IPS-15b (cell line): ENCODE data around the gene RPS27.
A peak's percentile ranks its signal among the peaks of the same experiment; 100 is the strongest.

Experiments used
- H3K27me3 ChIP-seq: one replicate; pipeline ENCODE4 v1.6.1; 2013; ENCODE audit warnings: low read length; ENCODE audit not compliant: control insufficient read depth, insufficient read depth
- H3K36me3 ChIP-seq: one replicate; pipeline ENCODE4 v1.6.1; 2013; ENCODE audit warnings: low read length; ENCODE audit not compliant: control insufficient read depth, insufficient read depth
- H3K4me1 ChIP-seq: one replicate; pipeline ENCODE4 v1.6.1; 2013; ENCODE audit warnings: mild to moderate bottlenecking, low read length; ENCODE audit not compliant: control insufficient read depth, insufficient read depth
- H3K4me3 ChIP-seq: one replicate; pipeline ENCODE4 v1.5.1; 2013; ENCODE audit warnings: low read depth, low read length
- H3K9ac ChIP-seq: one replicate; pipeline ENCODE4 v1.6.1; 2013; ENCODE audit warnings: low read depth, mild to moderate bottlenecking, low read length
- H3K9me3 ChIP-seq: one replicate; pipeline ENCODE4 v1.6.1; 2013; ENCODE audit warnings: mild to moderate bottlenecking, low read length; ENCODE audit not compliant: control insufficient read depth, insufficient read depth

Gene RPS27

GRCh38 chr1:153963030-153963849, 27.3 kb upstream of the RPS27 start, which contains the start of gene SLC39A1:
Gene SLC39A1 (minus strand): TSS chr1:153963537. CDS start chr1:153962715, 822 bp downstream.
- H3K9me3 ChIP-seq = no peaks in the 10 kb centered on the region
- H3K9ac ChIP-seq = peak within 1 kb of the TSS; percentile 84
- peaks cover 13% of the 10 kb centered on the region for H3K4me1 ChIP-seq
- peaks cover 12% of the 10 kb centered on the region for H3K36me3 ChIP-seq
- H3K4me3 ChIP-seq = peak within 1 kb of the TSS; percentile 98
- no peaks in the 10 kb centered on the region for H3K27me3 ChIP-seq

- H3K27me3 ChIP-seq = no peaks in the 10 kb centered on the region
- peaks cover 12% of the 10 kb centered on the region for H3K36me3 ChIP-seq
- H3K4me3 ChIP-seq = peak overlapping the region; percentile 98
- H3K4me1 ChIP-seq = peaks cover 12% of the 10 kb centered on the region
- peak overlapping the region; percentile 55 for H3K9ac ChIP-seq
- H3K9me3 ChIP-seq = no peaks in the 10 kb centered on the region
Measured at GRCh38 chr1:153963850-153964331, 26.7 kb upstream of the RPS27 start.

- H3K4me3 ChIP-seq = peak within 1 kb of the TSS; percentile 83
- H3K9ac ChIP-seq = peak within 1 kb of the TSS; percentile 80
- H3K27me3 ChIP-seq = no peaks in the 10 kb centered on the region
- no peaks in the 10 kb centered on the region for H3K4me1 ChIP-seq
- H3K36me3 ChIP-seq = peaks cover 7% of the 10 kb centered on the region
- no peaks in the 10 kb centered on the region for H3K9me3 ChIP-seq
Measured at GRCh38 chr1:153967107-153967999, 23.2 kb upstream of the RPS27 start, which contains the start of gene CREB3L4. Gene CREB3L4 (plus strand): TSS chr1:153967902. CDS start chr1:153968526, 624 bp downstream.

GRCh38 chr1:153968000-153968363, 22.6 kb upstream of the RPS27 start:
- Histone ChIP-seq H3K27me3 (no peaks in the 10 kb centered on the region), H3K9me3 (no peaks in the 10 kb centered on the region), H3K36me3 (peaks cover 7% of the 10 kb centered on the region), H3K4me1 (no peaks in the 10 kb centered on the region), H3K9ac (peak overlapping the region; percentile 79), H3K4me3 (peak overlapping the region; percentile 83)

GRCh38 chr1:153968408-153968807, 22.2 kb upstream of the RPS27 start:
- H3K9me3 ChIP-seq = no peaks in the 10 kb centered on the region
- peaks cover 7% of the 10 kb centered on the region for H3K36me3 ChIP-seq
- peak overlapping the region; percentile 79 for H3K9ac ChIP-seq
- no peaks in the 10 kb centered on the region for H3K4me1 ChIP-seq
- peak overlapping the region; percentile 83 for H3K4me3 ChIP-seq
- no peaks in the 10 kb centered on the region for H3K27me3 ChIP-seq

- H3K4me3 ChIP-seq = no peak overlapping the region
- no peak overlapping the region for H3K9ac ChIP-seq
Measured at GRCh38 chr1:153968972-153969371, 21.6 kb upstream of the RPS27 start.

GRCh38 chr1:153970346-153970745, 20.2 kb upstream of the RPS27 start:
- no peaks in the 10 kb centered on the region for H3K9me3 ChIP-seq
- H3K36me3 ChIP-seq = peaks cover 17% of the 10 kb centered on the region
- no peak overlapping the region for H3K9ac ChIP-seq
- no peak overlapping the region for H3K4me3 ChIP-seq
- H3K27me3 ChIP-seq = no peaks in the 10 kb centered on the region
- H3K4me1 ChIP-seq = no peaks in the 10 kb centered on the region

More at GRCh38 chr1:153968972-153969371, 21.6 kb upstream of the RPS27 start:
- no peaks in the 10 kb centered on the region for H3K4me1 ChIP-seq
- H3K27me3 ChIP-seq = no peaks in the 10 kb centered on the region
- no peaks in the 10 kb centered on the region for H3K9me3 ChIP-seq
- H3K36me3 ChIP-seq = peaks cover 11% of the 10 kb centered on the region

GRCh38 chr1:153973071-153973470, 17.5 kb upstream of the RPS27 start:
- H3K27me3 ChIP-seq = no peaks in the 10 kb centered on the region
- no peak overlapping the region for H3K9ac ChIP-seq
- no peak overlapping the region for H3K4me3 ChIP-seq
- H3K36me3 ChIP-seq = peaks cover 17% of the 10 kb centered on the region
- no peaks in the 10 kb centered on the region for H3K4me1 ChIP-seq
- no peaks in the 10 kb centered on the region for H3K9me3 ChIP-seq

GRCh38 chr1:153973525-153973924, 17.0 kb upstream of the RPS27 start:
- H3K9me3 ChIP-seq = no peaks in the 10 kb centered on the region
- H3K4me3 ChIP-seq = no peak overlapping the region
- H3K4me1 ChIP-seq = no peaks in the 10 kb centered on the region
- peaks cover 17% of the 10 kb centered on the region for H3K36me3 ChIP-seq
- no peaks in the 10 kb centered on the region for H3K27me3 ChIP-seq
- H3K9ac ChIP-seq = no peak overlapping the region

GRCh38 chr1:153976819-153977249, 13.7 kb upstream of the RPS27 start:
- Histone ChIP-seq H3K36me3 (peaks cover 21% of the 10 kb centered on the region), H3K9ac (peak overlapping the region; percentile 97), H3K27me3 (no peaks in the 10 kb centered on the region), H3K4me1 (no peaks in the 10 kb centered on the region), H3K4me3 (peak overlapping the region; percentile 84), H3K9me3 (no peaks in the 10 kb centered on the region)
